Activated naive CD8-positive, alpha-beta T cell treated with anti-CD3 and anti-CD28 coated beads, Interleukin-2, amount 50 U/mL, for 24 hours (primary cell): ENCODE data around the gene MRPL27.
"Not testable (repeated sequence)": the region's sequence is repeated elsewhere in the genome, so short reads cannot be mapped to it uniquely, and the experiment has no call there.

Source experiments
- ATAC-seq: fragments of 150-1000 bp; cut with Tn5 transposase; one replicate; pipeline ENCODE4 v1.10.0; 2021
- DNase-seq: peaks from one replicate; pipeline ENCODE4 v3.0.0; 2021
- H3K27ac Mint-ChIP-seq: one replicate; pipeline ENCODE4 v1.8.0; 2021; ENCODE audit warnings: mild to moderate bottlenecking, mixed read lengths
- H3K27me3 Mint-ChIP-seq: one replicate; pipeline ENCODE4 v1.8.0; 2021; ENCODE audit warnings: mixed read lengths
- H3K36me3 Mint-ChIP-seq: one replicate; pipeline ENCODE4 v1.8.0; 2021; ENCODE audit warnings: low read depth, mixed read lengths
- H3K4me1 Mint-ChIP-seq: one replicate; pipeline ENCODE4 v1.8.0; 2021; ENCODE audit warnings: mixed read lengths
- H3K4me3 Mint-ChIP-seq: one replicate; pipeline ENCODE4 v1.8.0; 2021; ENCODE audit warnings: mild to moderate bottlenecking, moderate library complexity, mixed read lengths
- H3K9me3 Mint-ChIP-seq: one replicate; pipeline ENCODE4 v1.8.0; 2021; ENCODE audit warnings: mixed read lengths

The MRPL27 gene

GRCh38 chr17:50372758-50373556 is at the start of gene MRPL27, which contains the start of gene EME1:
Gene MRPL27 (minus strand): TSS chr17:50373184. CDS start chr17:50373170, 14 bp downstream.
Gene EME1 (plus strand): TSS chr17:50373229. CDS start chr17:50375209, 1,980 bp downstream.
- Mint-ChIP-seq H3K27ac (peak within 1 kb of the TSS; percentile 100), H3K4me3 (peak within 1 kb of the TSS; percentile 98), H3K27me3 (no peaks in the 10 kb centered on the region), H3K4me1 (peaks cover 26% of the 10 kb centered on the region), H3K9me3 (no peaks in the 10 kb centered on the region), H3K36me3 (peaks cover 48% of the 10 kb centered on the region)
- peak; percentile 82 for DNase-seq
- ATAC-seq: peak; percentile 93

GRCh38 chr17:50422738-50423137 is 49.8 kb upstream of the MRPL27 start:
- peaks cover 28% of the 10 kb centered on the region for H3K4me1 Mint-ChIP-seq
- no peak for ATAC-seq
- no peaks in the 10 kb centered on the region for H3K36me3 Mint-ChIP-seq

GRCh38 chr17:50421308-50422051 is 48.5 kb upstream of the MRPL27 start:
- peaks cover 2% of the 10 kb centered on the region for H3K27me3 Mint-ChIP-seq
- DNase-seq (no peak), ATAC-seq (no peak)
- no peaks in the 10 kb centered on the region for H3K36me3 Mint-ChIP-seq
- H3K27ac Mint-ChIP-seq: peak overlapping the region; percentile 91
- peaks cover 15% of the 10 kb centered on the region for H3K4me1 Mint-ChIP-seq
- H3K4me3 Mint-ChIP-seq: peak overlapping the region; percentile 78
- no peaks in the 10 kb centered on the region for H3K9me3 Mint-ChIP-seq

More at GRCh38 chr17:50422738-50423137, 49.8 kb upstream of the MRPL27 start:
- Mint-ChIP-seq H3K27ac (no peak overlapping the region), H3K4me3 (no peak overlapping the region), H3K27me3 (peaks cover 2% of the 10 kb centered on the region), H3K9me3 (no peaks in the 10 kb centered on the region)
- no peak for DNase-seq

GRCh38 chr17:50420419-50421112 is 47.6 kb upstream of the MRPL27 start:
- ATAC-seq (no peak), DNase-seq (no peak)
- Mint-ChIP-seq H3K27me3 (peaks cover 2% of the 10 kb centered on the region), H3K9me3 (no peaks in the 10 kb centered on the region), H3K4me3 (no peak overlapping the region), H3K4me1 (peaks cover 12% of the 10 kb centered on the region), H3K36me3 (no peaks in the 10 kb centered on the region), H3K27ac (peak overlapping the region; percentile 91)

GRCh38 chr17:50419577-50419976 is 46.6 kb upstream of the MRPL27 start:
- not testable (repeated sequence) for H3K9me3 Mint-ChIP-seq, ATAC-seq, H3K27me3 Mint-ChIP-seq, H3K27ac Mint-ChIP-seq, H3K4me3 Mint-ChIP-seq, DNase-seq, H3K36me3 Mint-ChIP-seq
- H3K4me1 Mint-ChIP-seq: peaks cover 10% of the 10 kb centered on the region

- Mint-ChIP-seq H3K27me3 (peaks cover 4% of the 10 kb centered on the region), H3K27ac (no peak overlapping the region), H3K4me1 (no peaks in the 10 kb centered on the region), H3K36me3 (no peaks in the 10 kb centered on the region), H3K9me3 (no peaks in the 10 kb centered on the region), H3K4me3 (no peak overlapping the region)
- ATAC-seq (no peak), DNase-seq (no peak)
Measured at GRCh38 chr17:50414808-50415207, 41.8 kb upstream of the MRPL27 start.

- no peaks in the 10 kb centered on the region for H3K36me3 Mint-ChIP-seq
- no peaks in the 10 kb centered on the region for H3K9me3 Mint-ChIP-seq
- ATAC-seq: no peak
- no peak overlapping the region for H3K27ac Mint-ChIP-seq
- no peaks in the 10 kb centered on the region for H3K4me1 Mint-ChIP-seq
- peaks cover 2% of the 10 kb centered on the region for H3K27me3 Mint-ChIP-seq
- DNase-seq: no peak
- H3K4me3 Mint-ChIP-seq: no peak overlapping the region
Measured at GRCh38 chr17:50412188-50412732, 39.3 kb upstream of the MRPL27 start.

GRCh38 chr17:50407921-50408320 is 34.9 kb upstream of the MRPL27 start:
- Mint-ChIP-seq H3K4me1 (no peaks in the 10 kb centered on the region), H3K36me3 (no peaks in the 10 kb centered on the region), H3K27me3 (peaks cover 12% of the 10 kb centered on the region), H3K27ac (no peak overlapping the region), H3K9me3 (no peaks in the 10 kb centered on the region), H3K4me3 (no peak overlapping the region)
- DNase-seq: no peak
- ATAC-seq: no peak

GRCh38 chr17:50406578-50406977 is 33.6 kb upstream of the MRPL27 start:
- Mint-ChIP-seq H3K4me1 (no peaks in the 10 kb centered on the region), H3K36me3 (no peaks in the 10 kb centered on the region), H3K27ac (no peak overlapping the region), H3K27me3 (peaks cover 14% of the 10 kb centered on the region), H3K9me3 (no peaks in the 10 kb centered on the region), H3K4me3 (no peak overlapping the region)
- no peak for DNase-seq
- ATAC-seq: no peak

- not testable (repeated sequence) for H3K4me3 Mint-ChIP-seq, H3K9me3 Mint-ChIP-seq, H3K4me1 Mint-ChIP-seq, ATAC-seq, H3K36me3 Mint-ChIP-seq, H3K27ac Mint-ChIP-seq, DNase-seq
- peaks cover 13% of the 10 kb centered on the region for H3K27me3 Mint-ChIP-seq
Measured at GRCh38 chr17:50405351-50405750, 32.4 kb upstream of the MRPL27 start.

GRCh38 chr17:50399591-50399990 is 26.6 kb upstream of the MRPL27 start:
- Mint-ChIP-seq H3K27me3 (peaks cover 11% of the 10 kb centered on the region), H3K36me3 (peaks cover 17% of the 10 kb centered on the region), H3K4me1 (peaks cover 24% of the 10 kb centered on the region)
- not testable (repeated sequence) for DNase-seq, ATAC-seq, H3K4me3 Mint-ChIP-seq, H3K27ac Mint-ChIP-seq, H3K9me3 Mint-ChIP-seq

GRCh38 chr17:50398672-50399071 is 25.7 kb upstream of the MRPL27 start:
- ATAC-seq, DNase-seq, H3K27ac Mint-ChIP-seq, H3K27me3 Mint-ChIP-seq, H3K9me3 Mint-ChIP-seq, H3K4me3 Mint-ChIP-seq: not testable (repeated sequence)
- Mint-ChIP-seq H3K4me1 (peaks cover 25% of the 10 kb centered on the region), H3K36me3 (peaks cover 25% of the 10 kb centered on the region)

GRCh38 chr17:50397919-50398285 is 24.9 kb upstream of the MRPL27 start:
- H3K27ac Mint-ChIP-seq: peak overlapping the region; percentile 74
- H3K36me3 Mint-ChIP-seq: peaks cover 32% of the 10 kb centered on the region
- DNase-seq (no peak), ATAC-seq (no peak)
- H3K9me3 Mint-ChIP-seq: no peaks in the 10 kb centered on the region
- H3K4me3 Mint-ChIP-seq: peak overlapping the region; percentile 95
- peaks cover 25% of the 10 kb centered on the region for H3K4me1 Mint-ChIP-seq
- H3K27me3 Mint-ChIP-seq: peaks cover 2% of the 10 kb centered on the region
